Panc1 (cell line): ENCODE measurements around the gene PSMD4. TPM values are rescaled to one million over a fixed set of nuclear protein-coding genes. Genes with fewer than 3 reads are reported as not detected.

Source experiments
- ATAC-seq: fragments of 200-7000 bp; cut with Tn5 transposase; 2 replicates; pipeline ENCODE4 v1.9.1; 2020; ENCODE audit warnings: mild to moderate bottlenecking, moderate library complexity
- BruUV-seq: library from RNA; stranded (reverse); fragments of 400-500 nt; replicated peaks from 2 replicates; lab custom pipeline; 2021; lab: Mats Ljungman, UMichigan
- CTCF ChIA-PET: fragments of 300-600 bp; sonication (Branson Sonifier 250); formaldehyde crosslinking; loops from one replicate; lab custom pipeline; 2022; ENCODE audit warnings: antibody characterized with exemption; lab: Charles Lee
- POLR2A ChIA-PET: fragments of 300-600 bp; sonication (Branson Sonifier 250); formaldehyde crosslinking; loops from one replicate; lab custom pipeline; 2022; ENCODE audit warnings: antibody characterized with exemption; lab: Charles Lee
- DNase-seq: peaks from one replicate; pipeline ENCODE4 v3.0.0-alpha.2; 2010; ENCODE audit warnings: low read depth, low spot score
- H3K27ac ChIP-seq: 2 replicates; pipeline ENCODE4 v1.5.1; 2011; ENCODE audit warnings: mild to moderate bottlenecking, low read length, inconsistent platforms
- H3K27me3 ChIP-seq: fragments of 200-500 bp; sonication (Bioruptor generic); 2 replicates; pipeline ENCODE4 v1.6.0; 2014; ENCODE audit warnings: low read length, inconsistent platforms; ENCODE audit not compliant: control insufficient read depth, insufficient read depth
- H3K36me3 ChIP-seq: fragments of 200-500 bp; sonication (Bioruptor generic); 2 replicates; pipeline ENCODE4 v1.5.1; 2014; ENCODE audit warnings: inconsistent platforms, mild to moderate bottlenecking, low read length, moderate library complexity; ENCODE audit not compliant: control insufficient read depth, insufficient read depth
- H3K4me1 ChIP-seq: 2 replicates; pipeline ENCODE4 v1.5.1; 2011; ENCODE audit warnings: inconsistent platforms, mild to moderate bottlenecking, low read length, moderate library complexity; ENCODE audit not compliant: control insufficient read depth, insufficient read depth
- H3K4me3 ChIP-seq, 2 experiments: 2 replicates each; pipeline ENCODE4 v1.5.1; 2011 to 2012; ENCODE audit warnings: low read depth in 2 of 2, low read length in 2 of 2, mild to moderate bottlenecking in 2 of 2, inconsistent platforms in 1 of 2, moderate library complexity in 1 of 2
- H3K9me3 ChIP-seq: fragments of 200-500 bp; sonication (Bioruptor generic); 2 replicates; pipeline ENCODE4 v1.5.1; 2014; ENCODE audit warnings: low read depth, mild to moderate bottlenecking, inconsistent platforms, low read length, moderate library complexity; ENCODE audit not compliant: control insufficient read depth, insufficient read depth
- POLR2AphosphoS5 ChIP-seq: IDR thresholded peaks from 2 replicates; pipeline ENCODE4 v1.6.1; 2012; ENCODE audit warnings: mild to moderate bottlenecking, low read depth, low read length, moderate library complexity
- SIN3A ChIP-seq: IDR thresholded peaks from 2 replicates; pipeline ENCODE4 v1.6.1; 2012; ENCODE audit warnings: low read depth, mild to moderate bottlenecking, low read length, moderate library complexity, borderline replicate concordance; ENCODE audit not compliant: insufficient read depth
- TCF7L2 ChIP-seq: IDR thresholded peaks from 2 replicates; pipeline ENCODE4 v1.6.1; 2011; ENCODE audit warnings: mild to moderate bottlenecking, low read depth, low read length, inconsistent platforms
- in situ Hi-C: cut with HindIII; loops from 2 replicates; pipeline ENCODE4 v1.10.0; 2016; ENCODE audit warnings: low sequenced_read_pairs, low pct_unique_long_range_greater_than_20kb
- intact Hi-C: fragments of 100-400 bp; cut with micrococcal nuclease; formaldehyde crosslinking; loops from one replicate; pipeline ENCODE4 v1.10.0; 2022; ENCODE audit not compliant: unreplicated experiment
- total RNA-seq: library from RNA; stranded (reverse); gene quantifications from one replicate; pipeline ENCODE4 v1.2.1, GENCODE V29; 2021; ENCODE audit not compliant: unreplicated experiment
- TF ChIP-seq, protein P1 (sequence below): fragments of 450-650 bp; IDR thresholded peaks from 2 replicates; pipeline ENCODE4 v1.5.1; 2017; ENCODE audit warnings: mild to moderate bottlenecking
- TF ChIP-seq, protein P2 (sequence below), 2 experiments: IDR thresholded peaks; 2 replicates each; pipeline ENCODE4 v1.6.1; 2011 to 2012; ENCODE audit warnings: low read depth in 2 of 2, control low read depth in 1 of 2, low read length in 1 of 2, mild to moderate bottlenecking in 1 of 2, moderate library complexity in 1 of 2; ENCODE audit not compliant: insufficient read depth in 1 of 2

The PSMD4 gene
- total RNA-seq, 1 experiment from 2014 or later, result 256 TPM

DNA sequence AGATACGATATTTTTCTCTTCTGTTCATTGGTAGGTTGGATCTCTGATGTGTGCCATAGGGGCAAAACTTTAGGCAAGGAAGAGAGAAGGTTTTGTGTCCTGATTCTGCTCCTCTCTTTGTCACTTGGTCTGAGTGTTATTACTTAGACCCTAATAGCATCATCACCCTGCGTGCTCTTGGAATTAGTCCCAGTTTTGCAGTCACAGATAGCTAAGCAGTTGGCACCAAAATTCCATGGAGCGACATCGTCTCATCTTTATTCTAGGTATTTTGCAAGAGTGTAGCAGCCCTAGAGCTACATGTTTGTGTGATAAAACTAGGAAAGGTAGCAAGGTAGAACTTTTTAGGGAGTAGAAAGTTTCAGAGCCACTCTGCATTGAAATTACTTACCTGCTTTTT, 32.4 kb upstream of the PSMD4 start:
- ChIA-PET CTCF (interaction anchor here (0.7 kb wide), 1 partner anchor 14 kb away, joined by 4 read pairs; no protein-coding TSS in a partner anchor), POLR2A (interaction anchor here (0.6 kb wide), 1 partner anchor 10 kb away, joined by 3 read pairs; no protein-coding TSS in a partner anchor)
- no TSS peak for BruUV-seq
- Histone ChIP-seq H3K9me3 (no peaks in the 10 kb centered on the region), H3K27ac (no peak overlapping the region), H3K4me1 (no peaks in the 10 kb centered on the region), H3K4me3 (no peak overlapping the region), H3K27me3 (no peaks in the 10 kb centered on the region), H3K36me3 (no peaks in the 10 kb centered on the region; the same call in 1 of the 2 replicates)
- ATAC-seq (no peak), DNase-seq (no peak)
- TF ChIP-seq, protein P1, sequence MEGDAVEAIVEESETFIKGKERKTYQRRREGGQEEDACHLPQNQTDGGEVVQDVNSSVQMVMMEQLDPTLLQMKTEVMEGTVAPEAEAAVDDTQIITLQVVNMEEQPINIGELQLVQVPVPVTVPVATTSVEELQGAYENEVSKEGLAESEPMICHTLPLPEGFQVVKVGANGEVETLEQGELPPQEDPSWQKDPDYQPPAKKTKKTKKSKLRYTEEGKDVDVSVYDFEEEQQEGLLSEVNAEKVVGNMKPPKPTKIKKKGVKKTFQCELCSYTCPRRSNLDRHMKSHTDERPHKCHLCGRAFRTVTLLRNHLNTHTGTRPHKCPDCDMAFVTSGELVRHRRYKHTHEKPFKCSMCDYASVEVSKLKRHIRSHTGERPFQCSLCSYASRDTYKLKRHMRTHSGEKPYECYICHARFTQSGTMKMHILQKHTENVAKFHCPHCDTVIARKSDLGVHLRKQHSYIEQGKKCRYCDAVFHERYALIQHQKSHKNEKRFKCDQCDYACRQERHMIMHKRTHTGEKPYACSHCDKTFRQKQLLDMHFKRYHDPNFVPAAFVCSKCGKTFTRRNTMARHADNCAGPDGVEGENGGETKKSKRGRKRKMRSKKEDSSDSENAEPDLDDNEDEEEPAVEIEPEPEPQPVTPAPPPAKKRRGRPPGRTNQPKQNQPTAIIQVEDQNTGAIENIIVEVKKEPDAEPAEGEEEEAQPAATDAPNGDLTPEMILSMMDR, result no peak
- TF ChIP-seq POLR2AphosphoS5 (no peak), SIN3A (no peak), TCF7L2 (no peak)
- TF ChIP-seq, protein P2, sequence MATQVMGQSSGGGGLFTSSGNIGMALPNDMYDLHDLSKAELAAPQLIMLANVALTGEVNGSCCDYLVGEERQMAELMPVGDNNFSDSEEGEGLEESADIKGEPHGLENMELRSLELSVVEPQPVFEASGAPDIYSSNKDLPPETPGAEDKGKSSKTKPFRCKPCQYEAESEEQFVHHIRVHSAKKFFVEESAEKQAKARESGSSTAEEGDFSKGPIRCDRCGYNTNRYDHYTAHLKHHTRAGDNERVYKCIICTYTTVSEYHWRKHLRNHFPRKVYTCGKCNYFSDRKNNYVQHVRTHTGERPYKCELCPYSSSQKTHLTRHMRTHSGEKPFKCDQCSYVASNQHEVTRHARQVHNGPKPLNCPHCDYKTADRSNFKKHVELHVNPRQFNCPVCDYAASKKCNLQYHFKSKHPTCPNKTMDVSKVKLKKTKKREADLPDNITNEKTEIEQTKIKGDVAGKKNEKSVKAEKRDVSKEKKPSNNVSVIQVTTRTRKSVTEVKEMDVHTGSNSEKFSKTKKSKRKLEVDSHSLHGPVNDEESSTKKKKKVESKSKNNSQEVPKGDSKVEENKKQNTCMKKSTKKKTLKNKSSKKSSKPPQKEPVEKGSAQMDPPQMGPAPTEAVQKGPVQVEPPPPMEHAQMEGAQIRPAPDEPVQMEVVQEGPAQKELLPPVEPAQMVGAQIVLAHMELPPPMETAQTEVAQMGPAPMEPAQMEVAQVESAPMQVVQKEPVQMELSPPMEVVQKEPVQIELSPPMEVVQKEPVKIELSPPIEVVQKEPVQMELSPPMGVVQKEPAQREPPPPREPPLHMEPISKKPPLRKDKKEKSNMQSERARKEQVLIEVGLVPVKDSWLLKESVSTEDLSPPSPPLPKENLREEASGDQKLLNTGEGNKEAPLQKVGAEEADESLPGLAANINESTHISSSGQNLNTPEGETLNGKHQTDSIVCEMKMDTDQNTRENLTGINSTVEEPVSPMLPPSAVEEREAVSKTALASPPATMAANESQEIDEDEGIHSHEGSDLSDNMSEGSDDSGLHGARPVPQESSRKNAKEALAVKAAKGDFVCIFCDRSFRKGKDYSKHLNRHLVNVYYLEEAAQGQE (IDR thresholded peaks at IDR 0.05; ENCODE audit: insufficient read depth in 1 of 2, low read depth in 2 of 2, low read length in 1 of 2), result no peak
- intact Hi-C loops (no loop called here), in situ Hi-C loops (no loop called here)

DNA sequence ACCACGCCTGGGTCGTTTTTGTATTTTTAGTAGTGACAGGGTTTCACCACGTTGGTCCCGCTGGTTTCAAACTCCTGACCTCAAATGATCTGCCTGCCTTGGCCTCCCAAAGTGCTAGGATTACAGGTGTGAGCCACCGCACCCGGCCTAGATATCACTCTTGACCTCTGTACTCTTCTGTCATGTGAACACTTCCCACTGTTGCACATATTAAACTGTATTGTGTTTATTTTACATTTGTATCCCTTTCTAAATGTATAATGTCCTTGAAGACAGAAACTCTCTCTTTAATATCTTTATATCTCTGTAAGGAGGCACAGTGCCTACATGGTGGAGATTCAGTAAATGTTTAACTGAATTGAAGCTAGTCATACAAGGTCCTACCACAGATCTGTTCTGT, 19.3 kb upstream of the PSMD4 start:
- H3K4me1 ChIP-seq, result no peaks in the 10 kb centered on the region
- DNase-seq, result no peak
- intact Hi-C loops, result no loop called here
- in situ Hi-C loops, result no loop called here
- H3K27ac ChIP-seq, result no peak overlapping the region
- CTCF ChIA-PET, result no interaction called here
- H3K4me3 ChIP-seq, result no peak overlapping the region
- H3K36me3 ChIP-seq, result peaks cover 39% of the 10 kb centered on the region
- H3K9me3 ChIP-seq, result no peaks in the 10 kb centered on the region
- no peak for TF ChIP-seq POLR2AphosphoS5
- TF ChIP-seq, protein P1, result no peak
- TF ChIP-seq TCF7L2, result no peak
- no peak for TF ChIP-seq SIN3A
- TF ChIP-seq, protein P2 (IDR thresholded peaks at IDR 0.05; ENCODE audit: insufficient read depth in 1 of 2, low read depth in 2 of 2, low read length in 1 of 2), result no peak
- no TSS peak for BruUV-seq
- no peaks in the 10 kb centered on the region for H3K27me3 ChIP-seq
- ATAC-seq, result no peak
- POLR2A ChIA-PET, result no interaction called here
